HL-60 (cell line): ENCODE data around the gene TM9SF1.

Source experiments
- CTCF ChIP-seq: IDR thresholded peaks from one replicate; pipeline ENCODE4 v1.5.1; 2011; ENCODE audit warnings: low read length, control low read depth, inconsistent platforms; ENCODE audit not compliant: insufficient read depth
- GABPA ChIP-seq: IDR thresholded peaks from 2 replicates; pipeline ENCODE4 v1.6.1; 2012; ENCODE audit warnings: low read depth
- POLR2AphosphoS5 ChIP-seq: IDR thresholded peaks from 2 replicates; pipeline ENCODE4 v1.6.1; 2012; ENCODE audit warnings: low read depth
- REST ChIP-seq: IDR thresholded peaks from 2 replicates; pipeline ENCODE4 v1.6.1; 2012; ENCODE audit warnings: low read depth; ENCODE audit not compliant: insufficient replicate concordance
- SPI1 ChIP-seq: IDR thresholded peaks from 2 replicates; pipeline ENCODE4 v1.6.1; 2012; ENCODE audit warnings: low read depth, mild to moderate bottlenecking, borderline replicate concordance

- no peak for TF ChIP-seq CTCF
- TF ChIP-seq GABPA: peak; percentile 47; the same call in 1 of the 2 replicates
- no peak; the same call in none of the 2 replicates for TF ChIP-seq POLR2AphosphoS5
- TF ChIP-seq REST: peak; percentile 10
- no peak for TF ChIP-seq SPI1
These were observed 48.1 kb downstream of the TM9SF1 start, which contains the start of gene RNF31 for GRCh38 chr14:24146978-24147760.
